Pancreas (tissue), 10 donors: ENCODE results near the gene TLCD5. TPM values are rescaled to one million over a fixed set of nuclear protein-coding genes. Genes with fewer than 3 reads are reported as not detected.

Source experiments
- ATAC-seq, 4 donors: fragments of 200-7000 bp; cut with Tn5 transposase; one replicate each; pipeline versions ENCODE4 v1.8.0 to v1.9.1; 2020; ENCODE audit warnings: mild to moderate bottlenecking in 4 of 4, moderate library complexity in 4 of 4
- DNase-seq, 6 donors: peaks; one replicate each; pipeline ENCODE4 v3.0.0-alpha.2; 2020
- FAIRE-seq: peaks from 2 replicates; lab custom pipeline; 2012; peaks lifted over from hg19 to GRCh38; lab: Jason Lieb, UNC
- H3K27ac ChIP-seq, 4 donors: fragments of 200-600 bp; sonication (generic); 1 replicate in 3 of 4; 2 replicates in 1 of 4; pipeline versions ENCODE4 v1.5.0 to v1.8.0; 2020
- H3K27me3 ChIP-seq, 4 donors: fragments of 200-600 bp; one replicate each; pipeline ENCODE4 v1.8.0; 2021
- H3K36me3 ChIP-seq, 3 donors: fragments of 200-600 bp; sonication (generic) in 1 of 3; one replicate each; pipeline versions ENCODE4 v1.5.0 to v1.8.0; 2020 to 2021
- H3K4me1 ChIP-seq, 3 donors: fragments of 200-600 bp; one replicate each; pipeline ENCODE4 v1.8.0; 2021
- H3K4me3 ChIP-seq, 4 donors: fragments of 200-600 bp; sonication (generic) in 2 of 4; one replicate each; pipeline versions ENCODE4 v1.5.0 to v1.8.0; 2020 to 2021
- H3K9me3 ChIP-seq, 4 donors: fragments of 200-600 bp; one replicate each; pipeline ENCODE4 v1.8.0; 2021
- WGBS, 2 donors: extraction: QIAGEN DNeasy Blood & Tissue Kit; methylation state at CpG; one replicate each; pipeline ENCODE4 v1.1.7; 2013; 5-methylcytosine and 5-hydroxymethylcytosine counted together
- intact Hi-C, 3 donors: fragments of 100-400 bp; cut with DNase I; formaldehyde crosslinking; loops; one replicate each; pipeline versions ENCODE4 v1.11.1 to v1.14.2; 2022
- polyA plus RNA-seq, 2 donors: library from polyadenylated mRNA; stranded (reverse); fragments of 200-250 nt; gene quantifications; one replicate each; pipeline ENCODE4 v1.2.3, GENCODE V29; 2013
- total RNA-seq, 6 donors: library from RNA; stranded (reverse); fragmentation: NEBNext Ultra II Directional in 4 of 6; extraction: Animal tissue kit (Norgen Biotek cat#: 25700) in 4 of 6; gene quantifications; one replicate each; pipeline versions ENCODE4 v1.2.1 to v1.2.4, GENCODE V29; 2021 to 2023
- TF ChIP-seq, protein P1 (sequence below), 4 donors: fragments of 200-600 bp; sonication (generic) in 3 of 4; IDR thresholded peaks; one replicate each; pipeline versions ENCODE4 v1.5.0 to v1.8.0; 2021; ENCODE audit warnings: antibody characterized with exemption in 4 of 4
- donor health status: healthy with polysubstance abuse.
- donor health status: DM: no; HTN: no; CAD: no; lungs with moderate emphysema.
- donor health status: DM: no; HTN: no; CAD: no.
- donor health status: control.
- donor health status: control.
- donor health status: Bipolar disorder and iron deficiency.
- donor health status: DM: yes; HTN: yes; CAD: no.
- donor health status: DM: no; HTN: no; CAD: no.
- donor health status: DM: no; HTN: no; CAD: no.
- donor health status: DM: yes; HTN: yes; CAD: no.

The TLCD5 gene
- total and polyA plus RNA-seq, 8 donors, result 1.5 to 5.7 (median 2.6) TPM

DNA sequence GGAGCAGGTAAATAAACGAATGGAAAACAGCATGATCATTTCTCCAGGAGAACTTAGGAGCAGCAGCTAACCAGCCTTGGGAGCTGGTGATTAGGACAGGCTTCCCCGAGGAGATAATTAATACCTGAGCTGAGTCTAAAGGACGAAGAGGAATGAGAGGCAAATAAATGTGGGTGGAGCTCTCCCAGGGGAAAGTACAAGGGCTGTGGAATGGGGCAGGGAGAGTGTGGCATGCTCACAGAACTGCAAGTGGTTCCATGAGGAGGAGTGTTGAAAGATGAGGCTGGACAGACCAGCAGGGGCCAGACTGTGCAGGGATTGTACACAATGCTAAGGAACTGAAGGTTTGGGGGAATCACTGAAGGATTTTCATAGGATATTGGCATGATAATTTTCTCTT lies 14.2 kb upstream of the TLCD5 start:
- intact Hi-C loops, result no loop called here
- no peaks in the 10 kb centered on the region for H3K27me3 ChIP-seq
- no peaks in the 10 kb centered on the region for H3K4me1 ChIP-seq
- no peak overlapping the region for H3K27ac ChIP-seq
- peak in 2 of 4 donors; percentile 32 to 50 for ATAC-seq
- no peaks in the 10 kb centered on the region for H3K36me3 ChIP-seq
- no peak overlapping the region for H3K4me3 ChIP-seq
- FAIRE-seq, result no peak
- TF ChIP-seq, protein P1, sequence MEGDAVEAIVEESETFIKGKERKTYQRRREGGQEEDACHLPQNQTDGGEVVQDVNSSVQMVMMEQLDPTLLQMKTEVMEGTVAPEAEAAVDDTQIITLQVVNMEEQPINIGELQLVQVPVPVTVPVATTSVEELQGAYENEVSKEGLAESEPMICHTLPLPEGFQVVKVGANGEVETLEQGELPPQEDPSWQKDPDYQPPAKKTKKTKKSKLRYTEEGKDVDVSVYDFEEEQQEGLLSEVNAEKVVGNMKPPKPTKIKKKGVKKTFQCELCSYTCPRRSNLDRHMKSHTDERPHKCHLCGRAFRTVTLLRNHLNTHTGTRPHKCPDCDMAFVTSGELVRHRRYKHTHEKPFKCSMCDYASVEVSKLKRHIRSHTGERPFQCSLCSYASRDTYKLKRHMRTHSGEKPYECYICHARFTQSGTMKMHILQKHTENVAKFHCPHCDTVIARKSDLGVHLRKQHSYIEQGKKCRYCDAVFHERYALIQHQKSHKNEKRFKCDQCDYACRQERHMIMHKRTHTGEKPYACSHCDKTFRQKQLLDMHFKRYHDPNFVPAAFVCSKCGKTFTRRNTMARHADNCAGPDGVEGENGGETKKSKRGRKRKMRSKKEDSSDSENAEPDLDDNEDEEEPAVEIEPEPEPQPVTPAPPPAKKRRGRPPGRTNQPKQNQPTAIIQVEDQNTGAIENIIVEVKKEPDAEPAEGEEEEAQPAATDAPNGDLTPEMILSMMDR (IDR thresholded peaks at IDR 0.05), result no peak
- 30 to 35% methylated on average over 3 of the region's 3 CpGs for WGBS, 2 donors
- DNase-seq, result no peak
- no peaks in the 10 kb centered on the region for H3K9me3 ChIP-seq

DNA sequence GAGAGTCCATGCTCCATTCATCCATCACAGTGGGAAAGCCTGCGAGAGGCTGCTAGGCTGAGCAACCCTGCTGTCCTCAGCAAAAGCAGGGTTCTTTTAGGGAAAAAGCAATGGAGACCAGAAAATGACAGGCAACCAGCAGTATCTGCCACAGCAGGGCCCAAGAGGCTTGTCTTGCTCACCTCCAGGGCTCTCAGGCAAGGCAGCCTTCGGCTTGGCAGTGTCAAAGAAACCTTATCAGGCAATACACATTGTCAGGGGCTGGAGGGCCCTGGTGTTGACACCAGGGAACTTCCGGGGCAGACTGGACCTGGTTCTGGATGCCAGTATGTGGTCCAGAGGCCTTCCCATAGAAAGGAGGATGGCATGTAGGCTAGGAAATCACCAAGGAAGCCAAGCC lies 10.2 kb upstream of the TLCD5 start:
- intact Hi-C loops, result no loop called here
- ATAC-seq (no peak), DNase-seq (no peak), FAIRE-seq (no peak)
- TF ChIP-seq, protein P1 (IDR thresholded peaks at IDR 0.05), result no peak
- Histone ChIP-seq H3K27ac (no peak overlapping the region), H3K4me3 (no peak overlapping the region), H3K36me3 (no peaks in the 10 kb centered on the region), H3K4me1 (peaks cover 0 to 12% (median 0%) of the 10 kb centered on the region in 3 donors), H3K9me3 (no peaks in the 10 kb centered on the region), H3K27me3 (no peaks in the 10 kb centered on the region)
- WGBS, 2 donors, result 85 to 86% methylated on average over 3 of the region's 3 CpGs

DNA sequence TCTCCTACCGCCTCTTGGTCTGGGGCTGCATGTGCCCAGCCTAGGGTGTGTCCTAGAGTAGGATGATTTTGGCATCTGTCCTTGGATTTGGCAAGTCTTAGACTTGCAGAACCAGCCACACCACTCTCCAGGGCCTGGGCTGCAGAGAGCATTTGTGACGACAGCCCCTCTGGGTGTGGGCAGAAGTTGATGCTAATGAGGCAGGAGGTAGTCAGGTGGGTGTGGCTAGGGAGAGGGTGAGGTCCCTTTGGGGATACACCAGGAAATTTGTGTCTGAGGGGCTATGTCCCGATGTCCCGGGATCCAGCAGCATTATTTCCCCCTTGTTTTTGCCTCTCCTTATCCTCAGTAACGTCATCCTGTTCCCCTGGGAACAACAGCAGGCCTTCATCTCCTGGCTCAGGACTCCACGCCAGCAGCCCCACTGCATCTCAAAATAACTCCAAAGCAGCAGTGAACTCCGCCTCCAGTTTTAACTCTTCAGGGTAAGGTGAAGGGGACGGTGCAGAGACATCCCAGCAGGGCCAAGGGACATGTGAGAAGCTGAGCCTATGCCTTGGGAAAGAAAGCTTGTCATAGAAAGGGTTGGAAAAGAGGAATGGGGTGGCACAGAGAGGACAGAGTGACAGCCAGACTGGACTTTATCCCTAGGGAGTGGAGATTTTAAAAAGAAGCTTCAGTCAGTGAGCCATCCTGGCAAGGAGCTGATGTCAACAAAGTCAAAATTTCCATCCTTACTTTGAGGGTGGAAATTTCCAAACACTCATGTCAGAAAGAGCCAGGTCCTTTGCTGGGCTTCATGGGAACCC lies 8.0 kb upstream of the TLCD5 start:
- no peak overlapping the region for H3K27ac ChIP-seq
- no peaks in the 10 kb centered on the region for H3K9me3 ChIP-seq
- intact Hi-C loops, result no loop called here
- H3K4me3 ChIP-seq, result no peak overlapping the region
- H3K36me3 ChIP-seq, result no peaks in the 10 kb centered on the region
- H3K4me1 ChIP-seq, result peaks cover 0 to 12% (median 0%) of the 10 kb centered on the region in 3 donors
- 9 to 13% methylated on average over 8 of the region's 8 CpGs for WGBS, 2 donors
- ATAC-seq (peak; percentile 89 to 93 (median 91)), FAIRE-seq (no peak), DNase-seq (peak in 5 of 6 donors; percentile 60 to 71 (median 66))
- TF ChIP-seq, protein P1 (IDR thresholded peaks at IDR 0.05), result no peak
- H3K27me3 ChIP-seq, result no peaks in the 10 kb centered on the region

DNA sequence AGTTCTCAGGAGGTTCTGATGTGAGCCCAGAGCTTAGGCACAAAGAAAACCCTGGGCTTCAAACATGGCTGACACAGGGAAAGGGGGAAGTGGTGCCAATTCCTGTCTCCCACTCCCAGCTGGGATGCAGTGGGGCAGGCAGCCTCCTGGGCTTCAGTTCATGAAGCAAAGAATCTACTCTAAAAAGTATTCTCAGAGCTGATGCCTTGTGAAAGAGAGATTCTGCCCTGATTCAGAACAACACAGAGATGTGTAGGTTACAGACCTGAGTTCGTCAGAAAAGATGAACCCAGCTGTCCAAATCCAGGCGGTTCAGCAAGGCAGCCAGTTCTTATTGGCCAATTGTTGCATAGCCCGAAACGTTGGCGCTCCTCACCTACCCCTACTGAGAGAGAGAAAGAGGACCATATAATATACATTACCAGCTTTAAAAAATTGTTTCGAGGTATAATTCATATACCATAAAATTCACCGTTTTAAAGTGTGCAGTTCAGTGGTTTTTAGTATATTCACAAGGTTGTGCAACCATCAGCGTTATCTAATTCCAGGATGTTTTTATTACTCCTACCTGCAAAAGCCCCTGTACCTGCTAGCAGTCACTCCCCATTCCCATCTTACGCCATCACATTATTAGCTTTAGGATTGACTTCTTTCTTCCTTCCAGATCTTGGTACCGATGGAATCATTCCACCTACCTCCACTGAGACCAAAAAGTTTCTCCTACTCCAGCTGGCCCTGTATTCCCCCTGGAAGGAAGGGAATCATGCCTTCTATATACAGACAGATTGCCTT lies 7.2 kb upstream of the TLCD5 start:
- Histone ChIP-seq H3K27ac (no peak overlapping the region), H3K36me3 (no peaks in the 10 kb centered on the region), H3K27me3 (no peaks in the 10 kb centered on the region), H3K4me3 (no peak overlapping the region), H3K9me3 (no peaks in the 10 kb centered on the region), H3K4me1 (peaks cover 0 to 12% (median 0%) of the 10 kb centered on the region in 3 donors)
- TF ChIP-seq, protein P1 (IDR thresholded peaks at IDR 0.05), result no peak
- no peak for DNase-seq
- ATAC-seq, result peak in 1 of 4 donors; percentile 10
- 86% methylated on average over 10 of the region's 10 CpGs for WGBS, 2 donors
- intact Hi-C loops, result no loop called here
- FAIRE-seq, result no peak
